Type B pancreatic cell (in vitro differentiated cells): Measurements from ENCODE around the gene RBM14. TPM values are rescaled to one million over a fixed set of nuclear protein-coding genes. Genes with fewer than 3 reads are reported as not detected.

Experiments
- DNase-seq: peaks from one replicate; pipeline ENCODE4 v3.0.0; 2021; ENCODE audit warnings: mixed read lengths; ENCODE audit not compliant: unreplicated experiment; ENCODE audit errors: extremely low spot score
- H3K27ac Mint-ChIP-seq: 2 replicates; pipeline ENCODE4 v1.8.0; 2021; ENCODE audit warnings: mild to moderate bottlenecking, mixed read lengths
- H3K27me3 Mint-ChIP-seq: 2 replicates; pipeline ENCODE4 v1.8.0; 2021; ENCODE audit warnings: mixed read lengths
- H3K36me3 Mint-ChIP-seq: 2 replicates; pipeline ENCODE4 v1.8.0; 2021; ENCODE audit warnings: mixed read lengths
- H3K4me1 Mint-ChIP-seq: one replicate; pipeline ENCODE4 v1.8.0; 2021; ENCODE audit warnings: mixed read lengths; ENCODE audit not compliant: unreplicated experiment
- H3K4me3 Mint-ChIP-seq: 2 replicates; pipeline ENCODE4 v1.8.0; 2021; ENCODE audit warnings: mild to moderate bottlenecking, mixed read lengths
- H3K9me3 Mint-ChIP-seq: 2 replicates; pipeline ENCODE4 v1.8.0; 2021; ENCODE audit warnings: mixed read lengths
- total RNA-seq: library from RNA; stranded (reverse); gene quantifications from 2 replicates; pipeline ENCODE4 v1.2.1, GENCODE V29; 2021; ENCODE audit warnings: low replicate concordance
- TF ChIP-seq, protein P1 (sequence below): fragments of 200-600 bp; sonication (generic); conservative IDR thresholded peaks from 2 replicates; pipeline ENCODE4 v1.5.0; 2021; ENCODE audit warnings: antibody characterized with exemption, mild to moderate bottlenecking

RBM14 gene
- total RNA-seq, 1 donor from 2014 or later: 128 TPM

DNA sequence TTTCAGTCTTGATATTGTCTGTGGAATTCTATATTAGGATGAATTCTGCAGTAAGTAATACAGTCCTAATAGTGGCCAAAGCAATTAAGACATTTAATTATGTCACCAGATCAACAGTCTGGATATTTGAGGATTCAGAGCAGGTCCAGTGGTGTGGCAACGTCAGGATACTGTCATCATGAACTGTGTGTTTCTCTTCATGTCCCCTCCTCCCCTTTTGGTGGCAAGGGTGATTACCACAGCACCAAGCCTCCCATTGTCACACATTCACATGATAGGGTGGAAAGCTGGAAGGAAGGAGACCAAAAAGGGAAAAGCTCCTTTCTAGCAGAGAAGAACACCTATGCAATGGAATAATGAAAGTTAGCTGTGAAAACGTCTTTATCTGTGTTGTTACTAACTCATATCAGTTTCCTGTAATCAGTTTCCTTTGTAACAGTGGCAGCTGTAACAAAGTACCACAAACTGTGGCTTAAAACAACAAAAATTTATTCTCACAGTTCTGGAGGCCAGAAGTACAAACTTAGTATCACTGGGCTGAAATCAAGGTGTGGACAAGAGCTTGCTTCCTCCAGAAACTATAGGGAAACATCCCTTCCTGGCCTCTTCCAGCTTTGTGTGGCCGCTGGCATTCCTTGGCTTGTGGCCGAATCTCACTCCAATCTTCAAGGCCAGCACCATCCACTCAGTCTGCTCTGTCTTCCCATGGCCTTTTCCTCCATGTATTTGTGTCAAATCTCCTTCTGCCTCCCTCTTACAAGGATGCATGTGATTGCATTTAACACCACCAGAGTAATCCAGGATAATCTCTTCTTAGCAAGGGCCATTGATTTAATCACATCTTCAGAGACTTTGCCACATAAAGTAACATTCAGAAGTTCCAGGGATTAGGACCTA is 6.5 kb upstream of the RBM14 start:
- no peaks in the 10 kb centered on the region for H3K36me3 Mint-ChIP-seq
- no peak for DNase-seq
- TF ChIP-seq, protein P1, sequence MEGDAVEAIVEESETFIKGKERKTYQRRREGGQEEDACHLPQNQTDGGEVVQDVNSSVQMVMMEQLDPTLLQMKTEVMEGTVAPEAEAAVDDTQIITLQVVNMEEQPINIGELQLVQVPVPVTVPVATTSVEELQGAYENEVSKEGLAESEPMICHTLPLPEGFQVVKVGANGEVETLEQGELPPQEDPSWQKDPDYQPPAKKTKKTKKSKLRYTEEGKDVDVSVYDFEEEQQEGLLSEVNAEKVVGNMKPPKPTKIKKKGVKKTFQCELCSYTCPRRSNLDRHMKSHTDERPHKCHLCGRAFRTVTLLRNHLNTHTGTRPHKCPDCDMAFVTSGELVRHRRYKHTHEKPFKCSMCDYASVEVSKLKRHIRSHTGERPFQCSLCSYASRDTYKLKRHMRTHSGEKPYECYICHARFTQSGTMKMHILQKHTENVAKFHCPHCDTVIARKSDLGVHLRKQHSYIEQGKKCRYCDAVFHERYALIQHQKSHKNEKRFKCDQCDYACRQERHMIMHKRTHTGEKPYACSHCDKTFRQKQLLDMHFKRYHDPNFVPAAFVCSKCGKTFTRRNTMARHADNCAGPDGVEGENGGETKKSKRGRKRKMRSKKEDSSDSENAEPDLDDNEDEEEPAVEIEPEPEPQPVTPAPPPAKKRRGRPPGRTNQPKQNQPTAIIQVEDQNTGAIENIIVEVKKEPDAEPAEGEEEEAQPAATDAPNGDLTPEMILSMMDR: no peak
- peaks cover under 1% of the 10 kb centered on the region for H3K4me1 Mint-ChIP-seq
- H3K9me3 Mint-ChIP-seq: no peaks in the 10 kb centered on the region
- no peaks in the 10 kb centered on the region for H3K27me3 Mint-ChIP-seq
- H3K27ac Mint-ChIP-seq: no peak overlapping the region
- no peak overlapping the region for H3K4me3 Mint-ChIP-seq

DNA sequence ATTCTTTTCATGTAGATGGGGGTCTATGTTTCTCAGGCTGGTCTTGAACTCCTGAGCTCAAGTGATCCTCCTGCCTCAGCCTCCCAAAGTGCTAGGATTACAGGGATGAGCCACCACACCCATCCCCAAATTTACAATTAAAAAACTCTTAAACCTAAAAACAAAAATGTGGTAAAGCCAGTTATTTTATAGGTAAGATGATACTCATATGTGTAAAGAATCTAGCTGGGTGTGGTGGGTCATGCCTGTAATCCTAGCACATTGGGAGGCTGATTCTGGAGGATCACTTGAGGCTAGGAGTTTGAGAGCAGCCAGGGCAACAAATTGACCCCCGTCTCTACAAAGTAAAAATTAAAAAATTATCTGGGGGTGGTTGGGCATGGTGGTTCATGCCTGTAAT is 4.0 kb upstream of the RBM14 start:
- TF ChIP-seq, protein P1: no peak
- Mint-ChIP-seq H3K9me3 (no peaks in the 10 kb centered on the region), H3K36me3 (peaks cover 3% of the 10 kb centered on the region), H3K4me1 (peaks cover 13% of the 10 kb centered on the region), H3K27ac (no peak overlapping the region), H3K27me3 (no peaks in the 10 kb centered on the region), H3K4me3 (no peak overlapping the region)
- DNase-seq: no peak

DNA sequence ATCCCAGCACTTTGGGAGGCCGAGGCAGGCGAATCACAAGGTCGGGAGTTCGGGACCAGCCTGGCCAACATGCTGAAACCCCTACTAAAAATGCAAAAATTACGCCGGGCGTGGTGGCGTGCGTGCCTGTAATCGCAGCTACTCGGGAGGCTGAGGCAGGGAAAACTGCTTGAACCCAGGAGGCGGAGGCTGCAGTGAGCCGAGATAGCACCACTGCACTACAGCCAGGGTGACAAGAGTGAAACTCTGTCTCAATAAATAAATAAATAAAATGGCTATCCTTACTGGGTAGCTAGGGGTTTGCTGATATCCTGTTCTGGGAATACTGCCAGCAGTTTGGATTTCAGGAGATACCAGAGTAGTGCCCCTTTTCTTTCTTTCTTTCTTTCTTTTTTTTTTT is 2.4 kb upstream of the RBM14 start:
- Mint-ChIP-seq H3K36me3 (peaks cover 19% of the 10 kb centered on the region), H3K27me3 (no peaks in the 10 kb centered on the region), H3K4me1 (peaks cover 26% of the 10 kb centered on the region), H3K4me3 (no peak overlapping the region), H3K27ac (no peak overlapping the region), H3K9me3 (no peaks in the 10 kb centered on the region)
- TF ChIP-seq, protein P1: no peak
- no peak for DNase-seq

DNA sequence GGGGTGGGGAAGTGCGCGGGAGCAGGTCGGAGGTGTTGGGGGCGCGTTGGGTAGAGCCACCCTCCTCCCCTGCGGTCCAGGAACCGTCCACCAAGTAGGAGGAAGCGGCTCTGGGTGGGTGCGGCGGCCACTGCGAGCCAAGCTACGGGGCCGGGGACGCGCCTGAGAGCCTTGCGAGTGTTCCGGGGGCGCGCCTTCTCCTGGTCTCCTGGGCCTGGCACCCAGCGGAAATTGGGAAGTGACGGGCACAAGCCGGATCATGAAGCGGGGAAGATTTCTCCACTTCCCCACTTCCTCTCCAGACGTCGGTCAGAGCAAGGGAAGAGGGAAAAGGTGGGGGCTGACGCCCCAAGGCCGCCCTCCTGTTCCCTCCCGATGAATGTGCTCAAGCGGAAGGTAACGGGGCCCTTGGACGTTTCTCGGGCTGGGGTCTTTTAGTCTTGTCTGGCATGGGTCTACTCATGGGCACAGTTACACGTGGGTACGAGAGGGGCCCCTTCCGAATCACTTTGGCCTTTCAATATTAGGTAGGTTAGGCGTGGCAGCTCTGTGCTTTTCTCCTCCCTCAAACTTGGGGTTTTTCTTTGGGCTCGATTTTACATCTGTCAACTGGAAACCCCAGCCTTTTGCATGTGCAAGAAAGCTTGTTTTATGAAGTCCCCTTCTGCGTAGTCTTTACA is 865 bp downstream of the RBM14 start:
- Mint-ChIP-seq H3K36me3 (peaks cover 29% of the 10 kb centered on the region), H3K4me3 (peak overlapping the region; percentile 98), H3K27me3 (no peaks in the 10 kb centered on the region), H3K9me3 (no peaks in the 10 kb centered on the region), H3K4me1 (peaks cover 29% of the 10 kb centered on the region), H3K27ac (peak overlapping the region; percentile 99)
- TF ChIP-seq, protein P1: no peak
- no peak for DNase-seq

DNA sequence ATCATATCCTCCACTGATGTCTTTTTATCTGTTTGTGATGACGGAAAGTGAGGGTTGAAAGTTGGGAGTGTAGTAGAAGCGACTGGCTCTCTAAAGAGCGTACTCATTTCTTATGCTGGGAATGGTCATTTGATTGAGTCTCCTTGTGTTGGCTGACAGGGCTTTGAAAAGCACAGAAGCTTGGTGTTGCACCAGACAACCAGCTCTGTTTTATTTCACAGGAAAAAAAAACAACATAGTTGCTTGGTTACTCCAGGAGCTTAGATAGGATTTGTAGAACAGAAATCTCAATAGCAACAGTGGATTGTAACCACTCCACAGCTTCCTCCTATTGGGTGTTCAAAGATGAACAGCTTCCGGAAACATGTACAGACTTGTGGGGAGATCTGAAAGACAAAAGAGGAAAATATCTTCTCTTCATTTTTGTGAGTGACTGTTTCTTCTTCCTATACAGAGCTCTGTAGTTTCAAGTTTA is 2.7 kb downstream of the RBM14 start:
- H3K36me3 Mint-ChIP-seq: peaks cover 40% of the 10 kb centered on the region
- no peak for DNase-seq
- TF ChIP-seq, protein P1: no peak
- H3K27me3 Mint-ChIP-seq: no peaks in the 10 kb centered on the region
- no peaks in the 10 kb centered on the region for H3K9me3 Mint-ChIP-seq
- H3K4me1 Mint-ChIP-seq: peaks cover 38% of the 10 kb centered on the region
- peak overlapping the region; percentile 98 for H3K4me3 Mint-ChIP-seq
- H3K27ac Mint-ChIP-seq: peak overlapping the region; percentile 99
